Measurements from ENCODE around the gene ADARB2.

- no peak for TF ChIP-seq CTCF (IDR thresholded peaks at IDR 0.05; ENCODE audit: low read depth, low read length, missing input control)
- no peak for TF ChIP-seq MAX (IDR thresholded peaks at IDR 0.05)
- no peak for TF ChIP-seq NR2F2 (IDR thresholded peaks at IDR 0.05)
- TF ChIP-seq HNF4A (conservative IDR thresholded peaks at IDR 0.05), result no peak
Measured at GRCh38 chr10:1734288-1734687, 3.0 kb downstream of the ADARB2 start.
